ENCODE measurements around the gene INO80B.

Gene INO80B

GRCh38 chr2:74424139-74424992, 30.5 kb upstream of the INO80B start:
- TF ChIP-seq CTCF (IDR thresholded peaks at IDR 0.05; ENCODE audit: insufficient read depth, low read length, missing control alignments): no peak
- ChIA-PET CTCF (interaction anchor here (1.7 kb wide), 1 partner anchor 15 kb away, joined by 7 read pairs; no protein-coding TSS in a partner anchor), POLR2A (interaction anchor here (0.6 kb wide), 1 partner anchor 47 kb away, joined by 4 read pairs; no protein-coding TSS in a partner anchor)
- no peak for DNase-seq (ENCODE audit: low read depth, low spot score)
- no peak overlapping the region for H3K4me3 ChIP-seq (ENCODE audit: low read depth, low read length)

DNA sequence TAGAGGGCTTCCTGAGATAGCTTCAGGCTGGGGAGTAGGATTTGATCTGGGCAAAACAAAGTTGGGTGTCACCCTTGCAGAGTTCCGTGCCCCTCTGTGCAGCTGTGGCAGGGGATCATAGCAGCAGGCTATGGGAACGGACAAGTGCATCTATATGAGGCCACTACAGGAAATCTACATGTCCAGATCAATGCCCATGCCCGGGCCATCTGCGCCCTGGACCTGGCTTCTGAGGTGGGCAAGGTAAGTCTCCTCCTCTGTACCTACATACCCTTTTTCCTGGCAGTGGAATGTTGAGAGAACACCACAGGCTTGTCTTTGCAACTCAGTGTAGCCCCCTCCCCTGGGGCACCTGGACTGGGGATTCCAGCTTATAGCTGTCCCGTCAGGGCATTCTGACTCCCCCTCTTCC, 29.9 kb upstream of the INO80B start:
- CTCF ChIA-PET: interaction anchor here (1.7 kb wide), 1 partner anchor 15 kb away, joined by 7 read pairs; no protein-coding TSS in a partner anchor
- H3K4me3 ChIP-seq (ENCODE audit: low read depth, low read length): no peak overlapping the region
- POLR2A ChIA-PET: no interaction called here

GRCh38 chr2:74425523-74425922, 29.4 kb upstream of the INO80B start:
- TF ChIP-seq CTCF (IDR thresholded peaks at IDR 0.05; ENCODE audit: insufficient read depth, low read length, missing control alignments): no peak
- no peak overlapping the region for H3K4me3 ChIP-seq (ENCODE audit: low read depth, low read length)
- DNase-seq (ENCODE audit: low read depth, low spot score): no peak
- ChIA-PET CTCF (no interaction called here), POLR2A (no interaction called here)

More for the DNA sequence above, 29.9 kb upstream of the INO80B start:
- TF ChIP-seq CTCF (IDR thresholded peaks at IDR 0.05; ENCODE audit: insufficient read depth, low read length, missing control alignments): no peak
- DNase-seq (ENCODE audit: low read depth, low spot score): no peak

GRCh38 chr2:74426181-74426758, 28.6 kb upstream of the INO80B start:
- POLR2A ChIA-PET: no interaction called here
- CTCF ChIA-PET: interaction anchor here (1.8 to 3.0 kb wide), 2 partner anchors 13 to 35 kb away, joined by 5 to 12 read pairs; no protein-coding TSS in a partner anchor
- no peak for TF ChIP-seq CTCF (IDR thresholded peaks at IDR 0.05; ENCODE audit: insufficient read depth, low read length, missing control alignments)

GRCh38 chr2:74427551-74427950, 27.3 kb upstream of the INO80B start:
- DNase-seq (ENCODE audit: low read depth, low spot score): no peak
- ChIA-PET POLR2A (interaction anchor here (1.1 kb wide), 1 partner anchor 13 kb away, joined by 3 read pairs; no protein-coding TSS in a partner anchor), CTCF (interaction anchor here (0.9 to 3.0 kb wide), 4 partner anchors 12 to 178 kb away, joined by 3 to 12 read pairs (median 4); no protein-coding TSS in a partner anchor)
- H3K4me3 ChIP-seq (ENCODE audit: low read depth, low read length): no peak overlapping the region
- no peak for TF ChIP-seq CTCF (IDR thresholded peaks at IDR 0.05; ENCODE audit: insufficient read depth, low read length, missing control alignments)

More at GRCh38 chr2:74426181-74426758, 28.6 kb upstream of the INO80B start:
- DNase-seq (ENCODE audit: low read depth, low spot score): no peak
- no peak overlapping the region for H3K4me3 ChIP-seq (ENCODE audit: low read depth, low read length)

DNA sequence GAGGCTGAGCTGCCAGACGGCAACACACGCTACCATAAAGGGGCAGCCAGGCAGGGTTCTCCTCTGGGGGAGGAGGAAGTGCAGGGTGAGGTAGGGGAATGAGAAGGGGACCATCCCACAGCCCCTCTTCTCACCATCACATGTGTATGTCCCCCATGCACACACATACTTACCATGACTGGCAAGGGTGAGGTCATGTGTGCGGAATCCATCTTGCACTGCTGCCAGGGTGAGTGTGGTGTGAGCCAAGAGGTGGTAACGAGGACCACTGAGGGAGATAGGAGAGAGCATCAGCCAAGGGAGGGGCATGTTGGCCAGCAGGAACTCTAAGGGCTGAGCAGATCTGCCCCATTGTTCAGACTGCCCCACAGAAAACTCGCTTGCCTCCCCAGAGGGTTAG, 26.2 kb upstream of the INO80B start:
- no peak overlapping the region for H3K4me3 ChIP-seq (ENCODE audit: low read depth, low read length)
- ChIA-PET POLR2A (interaction anchor here (1.0 kb wide), 1 partner anchor 26 kb away, joined by 3 read pairs; the partner anchor contains the start of gene INO80B), CTCF (interaction anchor here (1.2 to 3.0 kb wide), 2 partner anchors 11 to 179 kb away, joined by 4 to 12 read pairs; no protein-coding TSS in a partner anchor)
- TF ChIP-seq CTCF (IDR thresholded peaks at IDR 0.05; ENCODE audit: insufficient read depth, low read length, missing control alignments): no peak
- DNase-seq (ENCODE audit: low read depth, low spot score): no peak

Measured in AG04449 (cell line).